HG03469 (cell line): Measurements from ENCODE around the gene BPIFB4.
"Not testable (repeated sequence)": the region's sequence is repeated elsewhere in the genome, so short reads cannot be mapped to it uniquely, and the experiment has no call there.

Experiments
- ATAC-seq: cut with Tn5 transposase; IDR thresholded peaks from one replicate; pipeline ENCODE4 v1.9.1; 2021; ENCODE audit warnings: mild to moderate bottlenecking, moderate library complexity, moderate number of reproducible peaks; ENCODE audit not compliant: unreplicated experiment

BPIFB4 gene

DNA sequence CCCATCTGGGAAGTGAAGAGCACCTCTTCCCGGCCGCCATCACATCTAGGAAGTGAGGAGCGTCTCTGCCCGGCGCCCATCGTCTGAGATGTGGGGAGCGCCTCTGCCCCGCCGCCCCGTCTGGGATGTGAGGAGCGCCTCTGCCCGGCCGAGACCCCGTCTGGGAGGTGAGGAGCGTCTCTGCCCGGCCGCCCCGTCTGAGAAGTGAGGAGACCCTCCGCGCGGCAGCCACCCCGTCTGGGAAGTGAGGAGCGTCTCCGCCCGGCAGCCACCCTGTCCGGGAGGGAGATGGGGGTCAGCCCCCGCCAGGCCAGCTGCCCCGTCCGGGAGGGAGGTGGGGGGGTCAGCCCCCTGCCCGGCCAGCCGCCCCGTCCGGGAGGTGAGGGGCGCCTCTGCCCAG, 36.1 kb downstream of the BPIFB4 start:
- not testable (repeated sequence) for ATAC-seq

- no peak for ATAC-seq
These were observed 40.6 kb downstream of the BPIFB4 start for GRCh38 chr20:33119725-33120720.

DNA sequence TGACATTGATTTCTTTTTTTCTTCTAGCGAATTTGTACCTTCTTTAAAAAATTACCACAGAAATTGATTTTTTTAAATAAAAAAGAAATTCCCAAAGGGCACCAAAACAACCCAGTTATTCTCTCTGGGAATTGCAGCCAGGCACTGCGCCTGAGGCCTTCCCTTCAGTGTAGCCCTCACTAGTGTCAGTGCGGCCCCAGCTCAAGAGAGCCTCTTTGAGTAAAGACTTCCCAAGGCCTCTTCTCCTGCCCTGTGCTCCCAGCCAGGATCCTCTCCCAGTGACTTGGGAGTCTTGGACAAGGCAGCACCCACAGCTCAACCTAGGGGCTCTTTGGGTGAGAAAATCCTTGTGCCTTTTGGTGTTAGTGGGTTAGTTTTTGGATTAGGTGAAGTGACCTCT, 41.5 kb downstream of the BPIFB4 start:
- no peak for ATAC-seq

DNA sequence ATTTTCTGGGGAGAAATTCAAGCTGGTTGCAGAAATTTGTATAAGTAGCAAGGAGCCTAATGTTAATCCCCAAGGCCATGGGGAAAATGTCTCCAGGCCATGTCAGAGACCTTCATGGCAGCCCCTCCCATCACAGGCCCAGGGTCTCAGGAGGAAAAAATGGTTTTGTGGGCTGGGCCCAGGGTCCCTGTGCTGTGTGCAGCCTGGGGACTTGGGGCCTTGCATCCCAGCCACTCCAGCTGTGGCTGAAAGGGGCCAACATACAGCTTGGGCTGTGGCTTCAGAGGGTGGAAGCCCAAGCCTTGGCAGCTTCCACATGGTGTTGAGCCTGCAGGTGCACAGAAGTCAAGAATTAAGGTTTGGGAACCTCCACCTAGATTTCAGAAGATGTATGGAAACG, 42.9 kb downstream of the BPIFB4 start:
- not testable (repeated sequence) for ATAC-seq

DNA sequence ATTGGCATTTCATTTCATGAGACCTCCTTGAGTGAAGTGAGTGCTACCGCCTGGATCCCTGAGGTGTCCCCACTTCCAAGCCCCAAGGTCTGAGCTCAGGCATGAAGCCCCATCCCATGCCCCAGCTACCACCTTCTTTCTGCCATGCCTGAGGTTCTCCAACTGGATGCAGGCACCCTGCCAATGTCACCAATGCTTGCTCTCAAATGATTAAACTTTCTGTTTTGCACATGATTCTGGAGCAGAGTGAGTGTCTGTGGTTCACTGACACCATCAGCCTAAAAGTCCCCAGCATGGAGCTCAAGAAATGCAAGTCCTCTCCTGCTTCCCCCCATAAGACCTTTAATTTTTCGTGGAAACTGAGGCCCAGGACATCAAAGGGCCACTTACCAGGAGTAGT, 44.8 kb downstream of the BPIFB4 start:
- no peak for ATAC-seq

GRCh38 chr20:33124994-33125393, 45.6 kb downstream of the BPIFB4 start:
- ATAC-seq = no peak

GRCh38 chr20:33125983-33126382, 46.5 kb downstream of the BPIFB4 start:
- ATAC-seq = no peak

- no peak for ATAC-seq
These were observed 48.1 kb downstream of the BPIFB4 start for GRCh38 chr20:33127422-33128097.

- ATAC-seq = no peak
These were observed 51.2 kb downstream of the BPIFB4 start for GRCh38 chr20:33130568-33131061.

DNA sequence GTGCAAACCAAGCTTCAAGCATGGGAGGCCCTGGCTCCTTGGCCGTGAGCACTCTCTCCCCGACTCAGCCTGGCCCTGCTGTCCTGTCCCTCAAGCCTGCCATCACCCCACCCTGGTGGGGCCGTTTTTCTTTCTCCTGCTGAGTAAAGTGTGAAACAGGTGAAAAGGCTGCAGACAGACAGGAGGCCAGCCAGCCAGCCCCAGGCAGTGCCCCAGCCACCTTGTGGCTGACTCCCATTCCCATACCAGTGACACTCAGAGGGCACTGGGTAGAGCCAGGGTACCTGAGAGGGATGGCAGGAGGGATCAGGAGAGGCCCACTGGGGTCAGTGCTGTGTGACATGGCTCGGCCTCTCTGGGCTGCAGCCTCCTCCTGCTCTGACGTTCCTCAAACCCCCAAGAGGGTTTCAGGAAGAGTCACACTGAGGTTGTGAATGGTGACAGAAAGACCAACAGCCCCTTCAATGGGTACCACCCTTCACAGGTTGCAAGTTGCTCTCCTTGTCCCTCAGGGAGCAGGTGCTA, 52.6 kb downstream of the BPIFB4 start:
- ATAC-seq = no peak

DNA sequence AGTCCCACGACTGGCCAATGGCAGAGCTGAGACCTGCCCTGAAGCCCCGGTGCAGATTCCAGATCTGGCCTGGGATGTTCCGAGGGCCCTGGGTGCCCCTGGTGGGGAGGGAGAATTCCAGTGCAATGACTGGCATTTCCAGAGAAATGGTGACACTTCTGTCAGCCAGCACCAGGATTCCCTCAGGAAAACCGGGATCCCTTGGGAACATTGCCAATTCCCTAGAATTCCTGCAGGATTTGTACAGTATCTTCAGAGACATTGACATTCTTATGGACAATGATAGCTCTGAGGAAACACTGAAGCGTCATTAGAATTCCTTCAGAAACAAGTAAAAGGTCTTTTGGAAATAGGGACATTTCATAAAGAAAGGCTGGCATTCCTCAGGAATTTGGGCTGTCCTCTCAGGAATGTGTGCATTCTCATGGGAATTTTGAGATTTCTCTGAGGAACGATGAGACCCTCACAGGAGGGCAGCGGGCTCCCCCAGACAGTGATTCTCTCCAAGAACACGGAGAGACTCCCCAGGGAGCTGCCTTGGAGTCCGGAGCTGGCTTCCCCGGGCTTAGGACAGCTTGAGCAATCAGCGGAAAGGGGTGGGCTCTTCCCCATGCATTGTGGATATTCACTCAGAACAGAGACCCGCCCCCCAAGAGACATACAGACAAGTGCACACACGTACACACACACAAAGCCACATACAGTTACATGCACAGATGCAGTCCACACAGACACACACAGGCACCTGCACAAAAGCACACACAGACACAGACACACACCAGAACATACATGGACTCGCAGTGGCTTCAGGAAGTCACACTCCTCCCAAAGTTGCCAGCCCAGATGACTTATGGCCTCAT, 53.3 kb downstream of the BPIFB4 start:
- ATAC-seq = no peak

DNA sequence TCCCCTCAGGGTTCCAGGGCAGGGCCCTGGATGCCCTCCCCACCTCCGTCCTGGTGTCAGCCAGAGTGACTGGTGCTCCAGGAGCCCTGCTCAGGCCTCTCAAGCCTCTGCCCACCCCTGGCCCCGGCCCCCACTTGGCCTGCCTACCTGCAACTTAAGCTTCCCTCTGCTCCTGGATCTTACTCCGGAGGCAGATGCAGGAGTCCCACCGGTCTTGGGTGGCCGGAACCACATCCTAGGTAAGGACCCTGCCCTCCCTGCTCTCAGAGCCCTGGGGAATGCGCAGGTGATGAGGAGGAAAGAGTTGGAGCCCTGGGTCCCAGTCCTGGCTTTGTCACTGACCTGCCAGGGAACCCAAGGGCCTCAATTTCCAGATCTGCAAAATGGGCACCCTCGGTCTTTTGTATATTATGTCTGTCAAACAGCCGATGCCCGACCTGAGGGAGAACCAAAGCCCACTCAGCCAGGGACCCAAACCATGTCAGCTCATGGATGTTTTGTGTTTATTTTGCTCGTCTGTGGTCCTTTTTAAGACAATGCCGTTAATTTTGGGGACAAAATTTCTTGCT, 54.0 kb downstream of the BPIFB4 start:
- no peak for ATAC-seq

DNA sequence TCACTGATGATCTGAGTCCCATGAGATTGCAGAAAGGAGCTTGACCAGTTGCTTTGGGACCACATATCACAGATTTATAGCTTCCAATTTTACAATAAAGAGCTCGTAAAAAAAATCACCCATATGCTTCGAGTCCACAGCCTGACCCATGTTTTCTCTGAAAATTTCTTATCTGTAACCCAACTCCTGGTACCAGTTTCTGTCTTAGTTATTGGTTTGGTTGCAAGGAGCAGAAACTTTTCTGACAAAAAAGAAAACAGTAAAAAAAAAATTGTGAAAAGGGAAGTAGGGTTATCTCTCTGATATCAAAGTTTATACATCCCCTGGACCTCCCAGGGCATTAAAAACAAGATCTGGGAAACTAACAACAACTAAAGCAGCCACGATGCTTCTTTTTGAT, 57.8 kb downstream of the BPIFB4 start:
- ATAC-seq = no peak

DNA sequence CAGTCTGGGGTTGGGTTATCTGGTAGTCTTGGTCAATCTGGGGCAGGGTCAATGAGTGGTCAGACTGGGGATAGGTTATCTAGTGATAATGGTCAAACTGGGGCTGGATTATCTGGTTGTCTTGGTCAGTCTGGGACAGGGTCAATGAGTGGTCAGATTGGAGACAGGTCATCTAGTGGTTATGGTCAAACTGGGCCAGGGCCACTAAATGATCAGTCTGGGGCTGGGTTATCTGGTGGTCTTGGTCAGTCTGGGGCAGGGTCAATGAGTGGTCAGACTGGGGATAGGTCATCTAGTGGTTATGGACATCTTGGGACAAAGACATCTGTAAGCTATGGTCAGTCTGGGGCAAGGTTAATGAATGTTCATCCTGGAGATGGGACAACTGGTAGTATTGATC, 60.0 kb downstream of the BPIFB4 start:
- no peak for ATAC-seq

DNA sequence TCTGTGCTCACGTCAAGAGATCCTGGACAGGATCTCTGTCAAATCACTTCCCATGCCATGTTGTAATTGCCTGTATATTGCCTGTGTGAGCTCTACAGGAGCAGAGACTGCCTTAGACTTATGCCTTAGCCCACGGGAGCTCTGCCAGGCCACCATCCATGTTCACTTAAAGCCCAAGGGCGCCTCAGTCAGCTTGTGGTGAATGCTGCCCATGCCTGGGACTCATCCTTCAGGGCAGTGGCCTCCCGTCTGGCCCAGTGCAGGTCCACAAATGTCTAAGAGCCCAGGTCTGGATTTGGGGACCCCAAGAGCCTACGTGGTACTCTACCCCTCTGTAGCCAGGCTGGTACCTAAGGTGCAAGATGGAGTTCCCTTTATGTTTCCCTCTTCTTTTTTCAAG, 66.1 kb downstream of the BPIFB4 start:
- no peak for ATAC-seq

- ATAC-seq = no peak
These were observed 67.9 kb downstream of the BPIFB4 start for GRCh38 chr20:33147299-33147698.

GRCh38 chr20:33148040-33148439, 68.6 kb downstream of the BPIFB4 start:
- no peak for ATAC-seq

DNA sequence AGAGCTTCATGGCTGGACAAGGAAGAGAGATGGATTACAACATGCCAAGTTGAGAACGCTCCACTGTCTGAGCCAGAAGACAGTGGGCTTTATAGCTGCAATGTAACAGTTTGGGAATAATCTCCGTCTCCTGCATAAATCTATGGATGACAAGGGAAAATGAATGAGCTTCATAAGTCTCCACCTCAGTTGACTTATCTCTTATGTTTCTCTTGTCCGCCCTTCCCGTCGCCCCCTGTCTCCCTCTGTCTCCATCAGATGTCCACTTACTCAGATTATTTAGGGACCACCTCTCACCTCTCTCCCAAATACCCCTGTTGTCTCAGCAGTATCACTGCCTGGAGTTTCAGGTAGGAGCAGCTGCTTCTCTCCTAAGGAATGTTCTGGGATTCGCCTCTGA, 74.8 kb downstream of the BPIFB4 start:
- no peak for ATAC-seq

DNA sequence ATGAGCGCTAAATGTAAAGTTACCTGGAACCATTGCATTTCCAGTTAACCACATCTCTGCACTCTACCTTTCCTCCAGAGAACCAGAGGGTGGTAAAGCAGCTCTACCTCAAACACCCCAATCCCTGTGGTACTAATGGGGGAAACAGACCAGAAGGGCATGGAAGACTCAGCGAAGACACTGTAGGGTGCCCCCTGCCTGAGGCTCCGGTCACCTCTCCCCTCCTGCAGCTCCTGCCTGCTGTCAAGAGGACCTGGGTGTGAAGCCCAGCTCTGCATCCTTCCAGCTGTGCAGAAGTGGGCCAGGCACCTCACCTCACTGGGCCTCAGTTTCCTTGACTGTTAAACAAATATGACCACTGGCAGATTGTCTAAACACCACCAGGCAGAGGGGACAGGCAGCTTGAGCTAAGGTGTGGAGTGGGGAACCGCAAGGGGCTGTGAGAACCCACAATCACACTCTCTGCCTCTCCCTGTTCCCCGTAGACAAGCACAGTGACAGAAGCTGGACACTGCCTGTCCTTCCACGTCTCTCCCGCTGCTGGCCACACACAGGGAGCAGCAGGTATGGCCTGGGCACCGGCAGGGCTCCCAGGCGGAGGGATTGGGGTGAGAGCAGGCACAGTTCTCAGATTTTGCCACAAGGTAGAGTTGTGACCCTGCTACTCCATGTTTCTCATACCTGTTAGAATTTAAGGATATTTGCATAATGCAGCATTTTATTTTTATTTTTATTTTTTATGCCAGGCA, 79.4 kb downstream of the BPIFB4 start:
- no peak for ATAC-seq

DNA sequence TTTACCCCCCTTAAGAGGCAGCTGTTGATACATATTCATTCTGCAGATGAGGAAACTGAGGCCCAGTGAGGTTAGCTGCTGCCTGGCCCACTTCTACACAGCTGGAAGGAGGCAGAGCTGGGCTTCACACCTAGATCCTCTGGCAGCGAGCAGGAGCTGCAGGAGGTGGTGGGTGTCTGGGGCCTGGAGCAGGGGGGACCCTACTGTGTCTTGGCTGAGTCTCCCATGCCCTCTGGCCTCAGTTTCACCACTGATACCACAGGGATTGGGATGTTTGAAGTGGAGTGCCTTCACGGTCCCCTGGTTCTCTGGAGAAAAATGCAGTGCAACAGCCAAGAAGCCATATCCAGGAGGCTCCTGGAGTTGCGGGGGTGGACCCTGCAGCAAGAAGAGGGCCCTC, 80.3 kb downstream of the BPIFB4 start:
- no peak for ATAC-seq
